ENCODE data around the gene ZNF195. TPM values are rescaled to one million over a fixed set of nuclear protein-coding genes. Genes with fewer than 3 reads are reported as not detected.
"Not testable (repeated sequence)": the region's sequence is repeated elsewhere in the genome, so short reads cannot be mapped to it uniquely, and the experiment has no call there.

The ZNF195 gene
- total RNA-seq, 1 experiment from 2014 or later: 26.6 TPM

DNA sequence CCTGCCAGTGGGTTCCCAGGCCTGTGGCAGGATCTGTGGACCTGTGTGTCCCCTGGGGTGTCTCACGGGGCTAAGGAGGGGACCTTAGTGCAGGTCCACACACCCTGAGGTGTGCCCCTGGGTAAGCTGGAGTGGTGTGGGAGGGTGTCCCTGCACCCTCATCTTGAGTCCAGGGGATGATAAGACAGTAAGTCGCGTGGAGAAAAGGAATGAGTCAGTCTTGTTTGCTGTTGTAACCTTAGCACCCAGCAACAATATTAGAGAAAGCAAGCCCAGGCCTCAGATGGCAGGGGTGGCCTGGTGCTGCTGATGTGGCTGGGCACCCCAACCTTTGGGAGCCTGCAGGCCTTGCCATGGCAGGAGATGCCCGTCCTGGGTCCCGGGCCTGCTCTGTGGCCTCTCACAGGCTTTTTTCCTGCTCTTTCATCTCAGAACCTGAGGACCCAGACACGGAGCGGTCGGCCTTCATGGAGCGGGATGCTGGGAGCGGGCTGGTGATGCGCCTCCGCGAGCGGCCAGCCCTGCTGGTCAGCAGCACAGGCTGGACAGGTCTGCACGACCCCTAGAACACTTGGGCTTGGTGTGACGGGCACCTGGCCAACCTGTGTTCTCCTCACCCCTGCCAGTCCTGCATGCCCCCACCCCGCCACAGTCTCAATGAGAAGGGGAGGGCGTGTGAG is 23.4 kb upstream of the ZNF195 start:
- not testable (repeated sequence) for DNase-seq (ENCODE audit: low read depth)

DNA sequence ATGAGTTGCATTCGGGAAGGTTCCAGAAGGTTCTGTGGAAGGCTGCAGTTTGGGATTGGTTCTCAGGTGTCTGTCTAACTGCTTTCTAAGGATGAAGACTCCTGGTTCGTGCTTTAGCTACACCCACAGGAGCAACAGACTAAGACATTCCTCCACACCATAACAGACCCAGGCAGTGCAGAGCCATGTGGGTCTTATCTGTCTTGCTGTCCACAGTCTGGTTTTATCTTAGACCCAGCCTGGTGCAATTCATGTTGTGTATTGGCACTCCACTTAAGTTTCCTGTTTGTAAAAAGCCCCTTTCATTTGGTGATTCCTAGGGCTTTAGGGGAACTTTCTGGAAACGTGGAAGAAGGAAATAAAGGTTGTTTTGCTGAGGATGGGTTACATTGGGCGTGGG is 22.1 kb upstream of the ZNF195 start:
- not testable (repeated sequence) for DNase-seq (ENCODE audit: low read depth)

DNA sequence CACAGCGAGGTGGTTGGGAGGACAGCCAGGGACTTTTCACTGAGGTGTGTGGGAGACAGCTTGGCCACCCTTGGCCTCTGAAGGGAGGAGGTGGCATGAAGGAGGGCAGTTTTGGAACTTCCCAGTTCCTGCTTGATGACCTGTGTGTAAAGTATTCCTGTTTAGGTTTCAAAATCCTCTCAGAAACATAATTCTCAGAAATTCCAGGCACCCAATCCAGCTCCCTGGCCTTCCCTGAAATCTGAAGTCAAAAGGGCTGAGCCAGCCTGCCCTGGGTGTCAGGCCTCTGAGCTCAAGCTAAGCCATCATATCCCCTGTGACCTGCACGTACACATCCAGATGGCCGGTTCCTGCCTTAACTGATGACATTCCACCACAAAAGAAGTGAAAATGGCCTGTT is 19.6 kb upstream of the ZNF195 start:
- DNase-seq (ENCODE audit: low read depth): not testable (repeated sequence)

DNA sequence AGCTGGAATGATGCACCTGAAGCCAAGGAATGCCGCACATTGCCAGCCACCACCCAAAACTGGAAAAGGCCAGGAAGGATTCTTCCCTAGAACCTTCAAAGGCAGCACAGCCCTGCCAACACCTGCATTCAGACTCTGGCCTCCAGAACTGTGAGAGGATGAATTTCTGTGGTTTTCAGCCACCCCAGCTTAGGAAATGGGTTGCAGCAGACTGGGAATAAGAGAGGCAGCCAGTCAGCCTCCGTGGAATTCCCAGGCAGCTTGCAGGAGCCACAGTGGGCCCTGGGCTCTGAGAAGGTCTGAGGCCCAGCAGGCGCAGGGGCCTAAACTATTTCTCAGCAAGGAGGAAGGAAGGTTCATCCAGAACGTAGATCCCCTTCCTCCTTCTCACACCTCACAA is 19.2 kb upstream of the ZNF195 start:
- DNase-seq (ENCODE audit: low read depth): not testable (repeated sequence)

DNA sequence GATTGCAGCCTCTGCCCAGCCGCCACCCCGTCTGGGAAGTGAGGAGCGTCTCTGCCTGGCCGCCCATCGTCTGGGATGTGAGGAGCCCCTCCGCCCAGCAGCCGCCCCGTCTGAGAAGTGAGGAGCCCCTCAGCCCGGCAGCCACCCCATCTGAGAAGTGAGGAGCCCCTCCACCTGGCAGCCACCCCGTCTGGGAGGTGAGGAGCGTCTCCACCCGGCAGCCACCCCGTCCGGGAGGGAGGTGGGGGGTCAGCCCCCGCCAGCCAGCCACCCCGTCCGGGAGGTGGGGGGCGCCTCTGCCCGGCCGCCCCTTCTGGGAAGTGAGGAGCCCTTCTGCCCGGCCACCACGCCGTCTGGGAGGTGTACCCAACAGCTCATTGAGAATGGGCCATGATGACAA is 18.3 kb upstream of the ZNF195 start:
- not testable (repeated sequence) for DNase-seq (ENCODE audit: low read depth)

DNA sequence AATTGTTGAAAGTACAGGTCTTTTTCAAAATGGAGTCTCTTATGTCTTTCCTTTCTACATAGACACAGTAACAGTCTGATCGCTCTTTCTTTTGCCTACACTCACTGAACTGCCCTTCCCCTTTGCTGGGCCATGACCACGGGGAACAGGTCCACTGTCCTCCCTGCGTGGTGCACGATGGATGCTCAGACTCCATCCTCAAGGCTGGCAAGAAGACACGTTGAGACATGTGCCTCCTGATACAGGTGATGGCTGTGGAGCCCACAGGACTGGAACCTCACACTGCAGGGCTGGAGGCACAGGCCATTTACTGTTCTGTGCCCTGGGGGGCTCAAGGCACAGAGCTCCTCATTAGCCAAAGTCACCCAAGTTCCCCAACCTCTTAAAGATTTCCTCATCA is 16.5 kb upstream of the ZNF195 start:
- DNase-seq (ENCODE audit: low read depth): not testable (repeated sequence)

DNA sequence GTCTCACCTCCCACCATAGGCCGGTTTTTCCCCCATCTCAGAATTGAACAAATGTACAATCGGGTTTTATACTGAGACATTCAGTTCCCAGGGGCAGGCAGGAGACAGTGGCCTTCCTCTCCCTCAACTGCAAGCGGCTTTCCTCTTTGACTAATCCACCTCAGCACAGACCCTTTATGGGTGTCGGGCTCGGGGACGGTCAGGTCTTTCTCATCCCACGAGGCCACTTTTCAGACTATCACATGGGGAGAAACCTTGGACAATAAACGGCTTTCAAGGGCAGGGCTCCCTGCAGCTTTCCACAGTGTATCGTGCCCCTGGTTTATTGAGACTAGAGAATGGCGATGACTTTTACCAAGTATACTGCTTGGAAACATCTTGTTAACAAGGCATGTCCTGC is 16.0 kb upstream of the ZNF195 start:
- not testable (repeated sequence) for DNase-seq (ENCODE audit: low read depth)

DNA sequence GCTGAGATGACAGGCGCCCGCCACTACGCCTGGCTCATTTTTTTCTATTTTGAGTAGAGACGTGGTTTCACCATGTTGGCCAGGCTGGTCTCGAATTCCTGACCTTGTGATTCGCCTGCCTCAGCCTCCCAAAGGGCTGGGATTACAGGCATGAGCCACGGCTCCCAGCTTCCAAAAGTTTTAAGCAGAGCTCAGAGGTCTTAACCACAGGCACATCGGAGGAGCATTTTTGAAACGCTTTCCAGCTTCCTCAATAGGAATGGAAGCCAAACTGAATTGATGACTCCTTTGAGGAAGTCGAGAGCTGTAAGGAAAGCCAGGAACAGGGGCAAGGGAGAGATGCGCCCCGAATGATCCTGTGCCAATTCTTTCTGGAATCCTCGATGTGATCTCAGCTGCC is 14.5 kb upstream of the ZNF195 start:
- DNase-seq (ENCODE audit: low read depth): not testable (repeated sequence)

DNA sequence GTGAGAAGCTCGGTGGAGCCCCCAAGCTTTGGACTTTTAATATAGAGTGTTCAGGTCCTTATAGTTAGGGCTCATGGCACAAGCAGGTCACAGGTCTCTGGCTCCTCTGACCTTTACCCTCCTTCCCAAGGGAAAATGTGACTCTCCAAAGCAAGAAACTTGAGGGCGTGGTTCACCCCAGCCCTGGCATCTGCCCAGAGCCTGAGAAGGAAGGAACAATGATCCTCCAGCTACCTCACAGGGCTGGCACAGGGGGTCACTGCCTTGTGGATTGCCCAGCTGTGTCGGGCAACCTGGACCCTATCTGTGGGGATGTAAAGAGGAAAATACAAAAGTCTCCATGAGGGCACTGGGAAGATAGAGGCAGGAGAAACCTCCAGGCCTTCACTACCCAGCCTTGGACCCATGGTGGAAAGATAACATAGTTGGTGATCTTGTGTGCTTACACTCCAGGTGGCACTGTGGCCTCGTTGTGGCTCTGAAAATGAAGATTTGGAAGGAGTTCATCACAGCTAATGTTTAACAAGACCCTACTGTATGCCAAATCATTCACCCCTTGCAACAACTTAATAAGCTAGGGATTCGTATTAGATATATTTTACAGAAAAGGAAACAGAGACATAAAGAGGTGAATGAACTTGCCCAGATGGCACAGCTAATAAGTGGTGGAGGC is 3.8 kb upstream of the ZNF195 start:
- no peak for DNase-seq (ENCODE audit: low read depth)

DNA sequence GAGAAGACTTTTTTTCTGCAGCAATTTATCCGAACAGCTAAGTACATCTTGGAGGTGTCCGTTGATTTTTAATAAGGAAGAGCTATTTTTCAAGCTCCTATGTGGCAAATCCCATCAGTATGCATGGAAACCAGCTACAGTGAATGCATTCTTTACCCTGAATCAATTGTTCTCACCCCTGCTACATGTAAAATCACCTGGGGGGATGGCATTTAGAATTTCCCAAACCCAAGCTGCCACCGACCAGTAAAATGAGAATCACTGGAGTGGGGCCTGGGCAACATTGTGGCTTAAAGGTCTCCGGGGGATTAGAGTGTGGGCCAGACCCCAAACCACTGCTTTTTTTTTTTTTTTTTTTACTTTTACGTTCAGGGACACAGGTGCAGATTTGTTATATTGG is 2.8 kb upstream of the ZNF195 start:
- no peak for DNase-seq (ENCODE audit: low read depth)

DNA sequence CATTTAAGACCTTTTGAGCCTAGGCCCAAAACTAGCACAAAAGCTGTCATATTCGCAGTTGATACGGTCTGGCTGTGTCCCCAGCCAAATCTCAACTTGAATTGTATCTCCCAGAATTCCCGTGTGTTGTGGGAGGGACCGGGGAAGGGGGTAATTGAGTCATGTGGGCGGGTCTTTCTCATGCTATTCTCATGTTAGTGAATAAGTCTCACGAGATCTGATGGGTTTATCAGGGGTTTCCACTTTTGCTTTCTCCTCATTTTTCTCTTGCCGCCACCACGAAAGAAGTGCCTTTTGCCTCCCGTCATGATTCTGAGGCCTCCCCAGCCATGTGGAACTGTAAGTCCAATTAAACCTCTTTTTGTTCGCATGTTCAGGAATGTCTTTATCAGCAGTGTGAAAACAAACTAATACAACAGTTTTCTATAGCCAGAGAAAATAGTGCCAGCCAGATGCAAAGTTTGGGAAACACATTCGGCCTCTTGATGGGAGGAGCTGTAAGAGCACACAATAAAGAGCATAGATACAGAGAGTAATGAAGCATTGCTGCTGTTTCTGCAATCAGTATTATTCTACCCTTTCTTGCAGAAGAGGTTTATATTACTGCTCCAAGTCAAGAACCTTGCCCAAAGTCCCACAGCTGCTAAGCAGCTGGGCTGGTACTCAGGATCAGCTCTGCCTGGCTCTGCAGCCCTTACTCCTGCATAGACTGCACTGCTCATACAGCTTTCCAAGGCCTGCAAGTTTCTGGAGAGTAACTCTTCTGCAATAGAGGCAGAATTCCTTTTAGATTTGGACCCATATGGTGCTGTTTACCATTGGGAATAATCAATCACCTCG is 2.0 kb upstream of the ZNF195 start:
- no peak for DNase-seq (ENCODE audit: low read depth)

DNA sequence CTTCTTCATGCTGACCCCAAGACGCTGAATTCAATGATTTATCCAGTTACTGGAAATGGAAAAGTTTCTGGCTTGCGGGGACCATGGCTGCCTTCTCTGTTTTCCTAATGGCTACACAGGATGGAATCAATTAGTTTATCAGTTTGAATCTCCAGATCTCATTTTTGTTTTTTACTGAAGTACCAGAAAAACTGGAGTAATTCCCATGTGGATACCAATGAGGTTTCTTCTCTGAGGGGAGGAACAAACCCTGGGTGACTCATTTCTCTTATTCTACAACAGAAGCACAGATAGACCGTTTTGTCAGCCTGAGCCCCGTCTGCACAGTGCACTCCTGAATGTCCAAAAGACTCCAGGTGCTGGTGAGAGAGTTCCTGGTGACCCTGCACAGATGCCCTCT is 3.4 kb downstream of the ZNF195 start:
- no peak for DNase-seq (ENCODE audit: low read depth)

DNA sequence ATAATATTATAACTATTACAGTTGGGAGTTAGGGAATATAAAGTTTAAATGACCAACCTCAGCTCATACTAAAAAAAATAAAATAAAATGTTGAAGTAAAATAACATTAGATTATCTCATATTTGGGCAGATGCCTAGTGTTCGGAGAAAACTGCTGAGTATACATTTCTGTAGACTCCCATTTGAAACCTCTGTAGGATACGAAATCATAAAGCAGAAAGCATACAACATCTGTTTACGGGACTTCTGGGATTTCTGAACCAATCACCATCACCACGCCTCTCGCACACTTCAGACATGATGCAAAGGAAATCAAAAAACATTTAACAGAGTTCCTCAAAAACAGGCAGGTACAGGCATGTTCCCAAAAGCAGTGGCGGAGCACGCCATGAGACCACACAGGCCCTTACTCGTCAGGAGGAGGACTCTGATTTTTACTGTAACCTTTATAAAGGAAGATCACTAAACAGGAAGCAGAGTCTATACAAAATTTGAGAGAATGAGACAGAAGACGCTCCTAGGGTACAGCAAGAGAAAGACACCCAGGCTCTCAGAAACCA is 8.6 kb downstream of the ZNF195 start:
- DNase-seq (ENCODE audit: low read depth): no peak

DNA sequence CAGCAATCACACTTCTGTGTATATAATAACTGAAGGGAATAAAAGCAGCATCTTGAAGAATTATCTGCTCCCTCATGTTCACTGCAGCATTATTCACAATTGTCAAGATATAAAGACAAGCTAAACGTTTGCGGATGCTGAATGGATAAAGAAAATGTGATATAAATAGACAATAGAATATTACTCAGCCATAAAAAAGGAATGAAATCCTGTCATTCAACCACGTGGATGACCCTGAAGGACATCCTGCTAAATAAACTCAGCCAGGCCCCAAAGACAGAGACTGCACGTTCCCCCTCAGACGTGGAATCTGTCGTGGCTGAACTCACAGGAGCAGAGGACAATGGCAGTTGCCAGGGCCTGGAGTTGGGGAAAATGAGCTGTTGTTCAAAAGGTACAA is 9.6 kb downstream of the ZNF195 start:
- no peak for DNase-seq (ENCODE audit: low read depth)

DNA sequence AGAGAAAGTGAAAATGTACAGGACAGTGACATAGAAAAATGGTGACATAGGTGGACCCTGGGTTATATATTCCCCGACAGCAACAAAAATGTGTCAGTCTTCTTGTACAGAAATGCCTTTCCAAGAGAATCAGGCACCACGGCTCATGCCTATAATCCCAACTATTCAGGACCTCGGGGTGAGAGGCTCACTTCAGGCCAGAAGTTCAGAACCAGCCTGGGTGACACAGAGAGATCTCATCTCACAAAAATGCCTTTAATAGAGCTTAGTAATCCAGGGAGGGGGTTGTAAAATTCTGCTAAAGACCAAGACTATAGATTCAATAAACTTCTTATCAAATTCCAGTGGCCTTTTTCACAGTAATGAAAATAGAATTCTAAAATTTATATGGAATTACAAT is 10.7 kb downstream of the ZNF195 start:
- no peak for DNase-seq (ENCODE audit: low read depth)

DNA sequence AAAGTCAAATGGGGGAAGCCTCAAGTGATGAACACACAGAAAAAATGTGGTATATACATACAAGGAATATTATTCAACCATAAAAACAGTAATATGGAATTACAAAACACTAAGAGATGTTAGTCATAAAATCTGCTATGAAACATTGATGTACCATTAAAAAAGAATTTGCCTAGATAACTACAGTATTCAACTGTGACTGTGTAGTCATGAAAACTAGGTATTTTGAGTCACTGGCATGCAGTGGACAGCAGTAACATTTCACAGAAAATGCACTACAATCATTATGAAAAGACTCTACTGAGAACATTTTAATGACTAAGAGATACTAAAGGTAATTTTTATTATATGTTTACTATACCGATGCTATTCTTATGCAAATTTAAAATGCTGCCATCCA is 11.7 kb downstream of the ZNF195 start:
- no peak for DNase-seq (ENCODE audit: low read depth)

DNA sequence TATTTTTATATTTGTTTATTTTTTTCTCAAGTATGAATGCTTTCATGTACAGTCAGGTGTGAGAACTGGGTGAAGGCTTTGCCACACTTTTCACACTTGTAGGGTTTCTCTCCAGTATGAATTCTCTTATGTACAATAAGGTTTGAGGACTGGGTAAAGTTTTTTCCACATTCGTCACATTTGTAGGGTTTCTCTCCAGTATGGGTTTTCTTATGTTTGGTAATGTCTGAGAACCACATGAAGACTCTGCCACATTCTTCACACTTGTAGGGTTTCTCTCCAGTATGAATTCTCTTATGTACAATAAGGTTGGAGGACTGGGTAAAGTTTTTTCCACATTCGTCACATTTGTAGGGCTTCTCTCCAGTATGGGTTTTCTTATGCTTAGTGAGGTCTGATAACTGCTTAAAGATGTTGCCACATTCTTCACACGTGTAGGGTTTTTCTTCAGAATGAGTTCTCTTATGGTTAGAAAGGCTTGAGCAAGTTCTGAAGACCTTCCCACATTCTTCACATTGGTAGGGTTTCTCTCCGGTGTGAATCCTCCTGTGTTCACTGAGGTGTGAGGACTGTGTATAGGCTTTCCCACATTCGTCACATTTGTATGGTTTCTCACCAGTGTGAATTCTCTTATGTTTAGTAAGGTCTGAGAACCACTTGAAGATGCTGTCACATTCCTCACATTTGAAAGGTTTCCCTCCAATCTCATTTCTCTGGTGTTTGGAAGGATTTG is 19.7 kb downstream of the ZNF195 start:
- no peak for DNase-seq (ENCODE audit: low read depth)

DNA sequence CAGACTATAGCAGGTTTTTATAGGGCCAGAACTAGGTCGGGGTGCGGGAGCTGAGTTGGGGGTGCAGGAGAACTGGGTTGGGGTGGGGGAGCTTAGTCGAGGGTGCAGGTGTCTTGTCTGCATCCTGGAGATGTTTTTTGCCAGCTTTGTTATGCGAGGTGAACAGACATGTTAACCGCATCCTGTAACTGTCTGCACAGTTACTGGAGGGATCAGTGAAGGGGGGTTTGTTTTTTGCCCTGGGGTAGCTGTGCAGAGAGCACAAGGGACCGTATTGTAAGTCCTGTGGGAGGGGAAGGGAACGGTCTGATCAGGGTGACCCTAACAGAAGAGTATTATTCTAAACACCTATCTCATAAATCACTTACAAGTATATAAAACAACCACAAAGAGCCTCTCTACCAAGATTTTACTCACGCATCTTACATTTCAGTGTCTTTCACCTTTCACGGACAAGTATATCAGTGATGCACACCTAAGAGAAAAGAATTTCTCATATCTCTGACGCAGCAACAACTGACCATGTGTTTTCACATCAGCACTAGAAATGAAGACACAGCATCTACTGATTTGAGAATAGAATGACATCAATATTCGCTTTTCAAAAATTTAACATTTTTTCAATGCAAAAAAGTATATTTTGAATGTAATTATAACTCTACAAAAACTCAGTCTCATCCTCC is 20.8 kb downstream of the ZNF195 start:
- no peak for DNase-seq (ENCODE audit: low read depth)

DNA sequence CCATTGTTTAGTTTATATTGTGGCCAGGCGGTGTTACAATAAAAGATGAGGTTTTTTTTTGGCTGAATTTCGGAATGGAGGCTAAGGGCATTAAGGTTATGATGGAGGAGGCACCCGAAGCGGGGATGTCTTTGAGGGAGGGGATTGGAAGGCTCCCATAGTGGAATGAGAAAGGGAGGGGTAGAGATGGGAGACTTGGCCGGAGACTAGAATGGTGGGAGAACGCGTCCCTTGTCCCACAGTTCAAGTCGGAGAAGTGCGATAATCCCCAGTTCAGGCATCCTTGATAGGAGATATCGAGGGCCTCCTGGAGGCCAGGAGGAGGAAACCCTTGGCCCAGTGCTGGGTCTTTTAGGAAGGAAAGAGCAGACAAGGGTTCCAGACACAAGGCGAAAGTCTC is 21.6 kb downstream of the ZNF195 start:
- no peak for DNase-seq (ENCODE audit: low read depth)

DNA sequence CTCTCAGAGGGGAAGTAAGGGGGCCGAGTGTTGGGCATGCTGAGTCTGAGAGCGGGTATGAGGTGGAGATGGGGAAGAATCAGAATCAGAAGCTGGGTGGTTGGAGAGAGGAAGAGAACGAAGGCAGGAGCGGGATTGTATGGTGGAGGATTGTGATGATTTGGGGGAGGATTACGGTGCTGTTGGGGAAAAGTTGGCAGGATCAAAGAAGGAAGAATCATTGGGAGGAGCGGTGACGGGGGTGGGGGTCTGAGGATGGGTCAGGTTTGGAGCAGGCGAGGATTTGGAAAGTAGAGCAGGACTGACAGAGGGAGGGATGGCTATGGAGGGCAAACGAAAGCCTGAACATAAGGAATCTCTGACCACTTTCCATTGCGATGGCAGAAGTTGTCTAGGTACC is 22.1 kb downstream of the ZNF195 start:
- DNase-seq (ENCODE audit: low read depth): no peak

DNA sequence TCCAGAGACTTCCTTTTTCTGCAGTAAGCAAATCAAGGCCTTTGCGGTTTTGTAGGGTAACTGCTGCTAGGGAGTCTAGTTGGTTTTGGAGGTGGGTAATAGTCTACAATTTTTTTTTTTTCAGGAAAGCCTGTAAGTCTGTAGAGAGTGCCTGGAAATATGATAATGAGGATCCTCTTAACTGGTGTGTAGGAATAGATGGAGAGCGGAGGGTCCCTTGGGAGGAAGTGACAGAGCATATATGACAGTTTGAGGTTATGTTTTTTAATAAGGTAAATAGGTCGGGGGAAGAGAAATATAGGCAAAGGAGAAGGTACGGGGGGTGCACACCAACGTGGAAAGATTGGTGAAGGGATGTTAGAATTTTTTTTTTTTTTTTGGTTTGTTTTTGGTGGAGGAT is 25.9 kb downstream of the ZNF195 start:
- no peak for DNase-seq (ENCODE audit: low read depth)

Data from Daoy (cell line).